C4-2B (cell line): Measurements from ENCODE around the gene ZNF813.
A peak's percentile ranks its signal among the peaks of the same experiment; 100 is the strongest.
"Not testable (repeated sequence)": the region's sequence is repeated elsewhere in the genome, so short reads cannot be mapped to it uniquely, and the experiment has no call there.

ENCODE experiments used
- H3K27ac ChIP-seq: fragments of 450-650 bp; 2 replicates; pipeline ENCODE4 v1.5.1; 2017
- CTCF ChIP-seq: fragments of 450-650 bp; conservative IDR thresholded peaks from 2 replicates; pipeline ENCODE4 v1.5.1; 2017; ENCODE audit warnings: mild to moderate bottlenecking
- ZFX ChIP-seq: fragments of 450-650 bp; IDR thresholded peaks from 2 replicates; pipeline ENCODE4 v1.6.1; 2017

The ZNF813 gene

DNA sequence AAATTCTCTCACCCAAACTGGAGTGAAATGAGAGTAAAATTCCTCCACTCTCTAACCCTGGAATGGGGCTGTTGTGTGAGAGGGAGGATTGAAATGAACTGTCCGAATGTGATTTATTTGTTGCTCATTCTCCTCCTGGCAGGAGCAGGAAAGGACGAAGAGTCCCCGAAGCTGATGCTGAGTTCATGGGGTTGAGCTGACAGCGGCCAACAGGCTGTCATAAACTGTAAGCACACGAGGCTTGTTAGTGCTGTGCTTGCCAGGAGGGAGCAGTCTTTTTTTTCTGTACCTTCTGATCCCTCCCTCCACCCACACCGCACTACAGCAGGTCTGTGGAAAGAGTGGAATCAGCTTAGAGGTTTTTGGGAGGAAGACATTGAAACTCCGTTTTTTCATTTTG, 37.4 kb downstream of the ZNF813 start:
- no peak overlapping the region for H3K27ac ChIP-seq
- TF ChIP-seq ZFX (no peak), CTCF (no peak)

DNA sequence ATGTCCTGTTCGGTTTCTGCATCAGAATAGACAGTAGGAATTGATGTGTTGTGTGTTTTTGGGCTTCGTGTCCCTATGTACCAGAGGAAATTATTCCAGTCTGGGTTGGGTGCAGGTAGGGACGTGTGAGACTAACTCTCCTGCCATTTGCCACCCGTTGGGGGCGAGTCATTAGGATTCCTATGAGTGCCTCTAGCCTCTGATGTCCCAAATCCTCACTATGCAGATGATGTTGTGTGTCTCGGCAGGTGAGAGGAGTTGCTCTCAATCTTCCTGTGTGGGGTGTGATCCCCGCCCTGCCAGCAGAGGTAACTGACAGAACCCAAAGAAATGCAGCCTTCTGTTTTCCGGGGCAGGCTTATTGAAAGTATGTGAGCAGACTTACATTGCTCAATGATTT, 39.2 kb downstream of the ZNF813 start:
- no peak for TF ChIP-seq CTCF
- no peak for TF ChIP-seq ZFX
- no peak overlapping the region for H3K27ac ChIP-seq

GRCh38 chr19:53507523-53508442, 40.2 kb downstream of the ZNF813 start:
- H3K27ac ChIP-seq, result no peak overlapping the region
- TF ChIP-seq ZFX, result no peak
- no peak for TF ChIP-seq CTCF

DNA sequence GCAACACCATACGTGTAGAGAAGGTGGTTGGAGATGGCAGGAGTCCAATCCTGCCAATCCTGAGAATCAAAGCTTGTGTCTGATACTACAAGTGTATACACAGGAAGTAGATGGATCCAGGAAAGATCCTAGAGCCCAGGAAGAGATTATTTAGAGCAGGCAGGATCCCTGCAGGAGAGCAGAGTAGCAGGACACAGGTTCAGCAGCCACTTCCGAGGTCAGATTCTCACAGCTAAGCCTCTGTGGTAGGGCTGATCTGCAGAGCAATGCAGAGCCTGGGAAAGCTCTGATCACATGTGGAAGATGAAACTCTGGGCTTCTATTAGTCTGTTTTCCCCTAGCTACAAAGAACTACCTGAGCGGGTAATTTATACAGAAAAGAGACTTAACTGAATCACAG, 41.9 kb downstream of the ZNF813 start:
- TF ChIP-seq ZFX (no peak), CTCF (no peak)
- H3K27ac ChIP-seq, result no peak overlapping the region

DNA sequence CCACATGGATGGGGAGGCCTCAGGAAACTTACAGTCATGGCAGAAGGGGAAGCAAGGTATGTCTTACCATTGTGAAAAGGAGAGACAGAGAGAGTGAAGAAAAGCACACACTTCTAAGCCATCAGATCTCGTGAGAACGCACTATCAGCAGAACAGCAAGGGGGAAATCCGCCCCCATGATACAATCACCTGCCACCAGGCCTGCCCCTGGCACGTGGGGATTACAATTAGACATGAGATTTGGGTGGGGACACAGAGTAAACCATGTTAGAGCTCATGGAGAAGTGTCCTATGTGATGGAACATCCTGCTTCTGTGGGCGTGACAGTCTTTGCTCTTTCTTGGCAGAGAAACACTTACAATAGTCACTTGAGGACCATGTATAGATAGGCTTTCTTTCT, 42.3 kb downstream of the ZNF813 start:
- H3K27ac ChIP-seq, result no peak overlapping the region
- TF ChIP-seq ZFX (no peak), CTCF (no peak)

DNA sequence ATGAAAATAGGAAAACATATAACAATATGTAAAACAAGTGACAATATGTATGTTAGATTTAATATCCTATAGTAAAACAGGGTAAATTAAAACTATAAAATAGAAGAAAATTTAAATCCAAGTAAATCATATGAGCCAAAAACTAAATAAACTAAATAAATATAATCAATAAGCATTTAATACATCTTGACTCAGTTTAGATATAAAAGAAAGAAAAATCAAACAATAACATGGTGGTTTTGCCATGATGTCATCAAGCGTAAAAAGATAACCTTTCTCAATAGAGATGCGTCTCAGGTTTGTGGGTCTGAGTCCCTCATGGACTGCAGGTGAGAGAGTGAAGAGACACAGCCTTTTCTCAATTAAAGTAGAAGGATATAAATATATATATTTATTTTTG, 43.8 kb downstream of the ZNF813 start:
- no peak for TF ChIP-seq CTCF
- no peak for TF ChIP-seq ZFX
- no peak overlapping the region for H3K27ac ChIP-seq

DNA sequence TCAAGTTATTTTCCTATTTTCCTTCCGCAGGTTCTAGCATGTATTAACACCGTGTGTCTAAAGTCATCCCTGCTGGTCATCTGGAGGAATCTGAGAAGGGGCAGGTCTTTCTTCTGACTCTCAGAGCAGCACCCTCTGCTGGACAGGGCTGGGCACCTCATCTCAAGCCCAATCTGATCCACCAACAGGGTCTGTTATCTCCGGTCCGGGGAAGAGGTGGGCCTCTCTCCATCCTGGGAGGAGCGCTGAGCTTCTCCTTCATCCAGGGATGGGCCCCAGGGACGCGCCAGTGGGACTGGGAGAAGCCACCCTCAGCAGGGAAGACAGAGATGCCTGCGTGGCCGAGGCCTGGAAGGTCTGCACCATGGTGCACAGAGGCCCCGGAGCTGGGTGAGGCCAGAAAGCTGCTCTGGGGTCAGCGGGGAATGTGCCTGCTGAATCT, 44.4 kb downstream of the ZNF813 start:
- H3K27ac ChIP-seq, result no peak overlapping the region
- TF ChIP-seq ZFX, result no peak
- peak; percentile 90 for TF ChIP-seq CTCF

DNA sequence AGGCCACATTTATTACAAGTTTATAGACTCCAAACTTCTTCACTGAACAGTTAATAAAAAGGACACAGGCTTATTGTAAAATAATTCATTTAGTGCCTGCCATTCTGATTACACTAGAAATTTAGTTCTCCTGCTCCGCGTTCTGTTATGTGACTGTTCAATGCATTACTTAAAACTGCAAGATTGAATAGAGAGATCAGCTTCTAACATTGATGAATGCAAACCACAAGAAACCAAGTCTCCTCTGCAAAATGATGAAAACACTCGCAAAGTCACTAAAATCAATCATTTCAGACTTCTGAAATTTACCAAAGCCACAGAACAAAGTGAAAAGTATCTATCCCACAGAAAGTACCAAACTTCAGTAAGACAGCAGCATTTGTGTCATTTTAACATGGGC, 47.5 kb downstream of the ZNF813 start:
- H3K27ac ChIP-seq, result not testable (repeated sequence)
